H1 (cell line): ENCODE results near the gene COL4A1. TPM values are rescaled to one million over a fixed set of nuclear protein-coding genes. Genes with fewer than 3 reads are reported as not detected.

Experiments
- CBX5 ChIP-seq: fragments of 300-800, 300-1000 bp; sonication (generic); IDR thresholded peaks from 2 replicates; pipeline ENCODE4 v1.7.1; 2016; ENCODE audit warnings: antibody characterized with exemption, low read length, low read depth
- CTCF ChIP-seq, 3 experiments: IDR thresholded peaks; 1 replicate in 2 of 3; 2 replicates in 1 of 3; pipeline versions ENCODE4 v1.5.1 to v1.6.1; 2011; ENCODE audit warnings: low read length in 3 of 3, mild to moderate bottlenecking in 3 of 3, inconsistent platforms in 2 of 3, low read depth in 1 of 3, moderate library complexity in 1 of 3; ENCODE audit not compliant: insufficient read depth in 1 of 3; ENCODE audit errors: control extremely low read depth in 1 of 3
- GABPA ChIP-seq: IDR thresholded peaks from 2 replicates; pipeline ENCODE4 v1.6.1; 2011; ENCODE audit warnings: mild to moderate bottlenecking, low read length, moderate library complexity, borderline replicate concordance; ENCODE audit not compliant: insufficient read depth
- KDM4A ChIP-seq: IDR thresholded peaks from one replicate; pipeline ENCODE4 v1.7.1; 2012; ENCODE audit warnings: low read depth, mild to moderate bottlenecking, moderate library complexity, low read length, inconsistent platforms; ENCODE audit not compliant: severe bottlenecking
- KDM5A ChIP-seq: fragments of 200-600 bp; IDR thresholded peaks from 2 replicates; pipeline ENCODE4 v1.7.1; 2012; ENCODE audit warnings: mild to moderate bottlenecking, low read length, inconsistent platforms, mixed read lengths
- NANOG ChIP-seq: IDR thresholded peaks from 2 replicates; pipeline ENCODE4 v1.6.1; 2011; ENCODE audit warnings: low read length, low read depth, mild to moderate bottlenecking, inconsistent platforms; ENCODE audit not compliant: insufficient read depth, poor library complexity, severe bottlenecking
- POLR2AphosphoS5 ChIP-seq: IDR thresholded peaks from 2 replicates; pipeline ENCODE4 v1.6.1; 2011; ENCODE audit warnings: low read depth, low read length
- SP1 ChIP-seq: IDR thresholded peaks from 2 replicates; pipeline ENCODE4 v1.6.1; 2011; ENCODE audit warnings: low read depth, low read length
- TAF1 ChIP-seq: IDR thresholded peaks from 2 replicates; pipeline ENCODE4 v1.6.1; 2011; ENCODE audit warnings: mild to moderate bottlenecking, low read depth, low read length
- polyA plus RNA-seq, 7 experiments: library from polyadenylated mRNA; depleted of rRNA in 3 of 7; stranded (reverse) in 5 of 7; unstranded in 2 of 7; fragments of >200 nt in 5 of 7; fragments of 200-250 nt in 2 of 7; gene quantifications; 1 replicate in 5 of 7; 2 replicates in 1 of 7; 4 replicates in 1 of 7; pipeline versions ENCODE4 v1.2.1 to v1.2.3, GENCODE V29; 2011 to 2013; ENCODE audit warnings: missing spikeins in 2 of 7, mixed read lengths in 2 of 7
- total RNA-seq: library from RNA; stranded (reverse); fragmentation: NEBNext Ultra II Directional; extraction: Animal tissue kit (Norgen Biotek cat#: 25700); gene quantifications from 2 replicates; pipeline ENCODE4 v1.2.1, GENCODE V29; 2021

Gene COL4A1
- total and polyA plus RNA-seq, 2 of the 8 experiments (the other 6 are each of a cell fraction or from before 2014, with no cell fraction given), result 30.7 to 82.0 TPM

- TF ChIP-seq GABPA, result no peak
- no peak for TF ChIP-seq KDM5A
- no peak for TF ChIP-seq SP1
- no peak for TF ChIP-seq TAF1
- TF ChIP-seq CBX5, result no peak
- TF ChIP-seq POLR2AphosphoS5, result no peak
- TF ChIP-seq NANOG, result no peak
- TF ChIP-seq CTCF (IDR thresholded peaks at IDR 0.05; ENCODE audit: control extremely low read depth in 1 of 3, insufficient read depth in 1 of 3, low read depth in 1 of 3, low read length in 3 of 3), result no peak
- no peak for TF ChIP-seq KDM4A
Observed at GRCh38 chr13:110297766-110298504, 9.0 kb downstream of the COL4A1 start (continued).
